NCI-H2081 (cell line): ENCODE measurements around the gene CD84.
A peak's percentile ranks its signal among the peaks of the same experiment; 100 is the strongest.
"Not testable (repeated sequence)": the region's sequence is repeated elsewhere in the genome, so short reads cannot be mapped to it uniquely, and the experiment has no call there.

ENCODE experiments used
- DNase-seq, 2 experiments: peaks; one replicate each; lab custom pipeline; 2025; lab: John Stamatoyannopoulos, UW

Gene CD84

GRCh38 chr1:160579216-160579701 is at the start of gene CD84:
Gene CD84, minus strand, starts transcription at chr1:160579496. Its CDS starts 59 bp downstream, at chr1:160579437.
- no peak for DNase-seq

GRCh38 chr1:160628799-160629263 is 49.5 kb upstream of the CD84 start:
- no peak for DNase-seq

- DNase-seq, result not testable (repeated sequence)
Observed at GRCh38 chr1:160627677-160628289, 48.5 kb upstream of the CD84 start.

GRCh38 chr1:160626509-160627342 is 47.4 kb upstream of the CD84 start:
- DNase-seq, result no peak

- DNase-seq, result no peak
Observed at GRCh38 chr1:160625725-160626498, 46.6 kb upstream of the CD84 start.

- DNase-seq, result no peak
Observed at GRCh38 chr1:160625321-160625720, 46.0 kb upstream of the CD84 start.

- DNase-seq, result no peak
Observed at GRCh38 chr1:160624464-160624863, 45.2 kb upstream of the CD84 start.

GRCh38 chr1:160623862-160624261 is 44.6 kb upstream of the CD84 start:
- no peak for DNase-seq

- no peak for DNase-seq
Observed at GRCh38 chr1:160623227-160623633, 43.9 kb upstream of the CD84 start.

- no peak for DNase-seq
Observed at GRCh38 chr1:160622501-160623226, 43.4 kb upstream of the CD84 start.

GRCh38 chr1:160621633-160622413 is 42.5 kb upstream of the CD84 start:
- no peak for DNase-seq

- no peak for DNase-seq
Observed at GRCh38 chr1:160620942-160621632, 41.8 kb upstream of the CD84 start.

GRCh38 chr1:160619742-160620277 is 40.5 kb upstream of the CD84 start:
- DNase-seq, result no peak

GRCh38 chr1:160618763-160619274 is 39.5 kb upstream of the CD84 start:
- DNase-seq, result peak in 1 of 2 experiments; percentile 15

- DNase-seq, result no peak
Observed at GRCh38 chr1:160618327-160618726, 39.0 kb upstream of the CD84 start.

- DNase-seq, result no peak
Observed at GRCh38 chr1:160615660-160616059, 36.4 kb upstream of the CD84 start.

GRCh38 chr1:160614410-160614809 is 35.1 kb upstream of the CD84 start:
- DNase-seq, result no peak

GRCh38 chr1:160612613-160613218 is 33.4 kb upstream of the CD84 start:
- no peak for DNase-seq

- no peak for DNase-seq
Observed at GRCh38 chr1:160610569-160611242, 31.4 kb upstream of the CD84 start.
